ENCODE data around the gene PARL.

The PARL gene

DNA sequence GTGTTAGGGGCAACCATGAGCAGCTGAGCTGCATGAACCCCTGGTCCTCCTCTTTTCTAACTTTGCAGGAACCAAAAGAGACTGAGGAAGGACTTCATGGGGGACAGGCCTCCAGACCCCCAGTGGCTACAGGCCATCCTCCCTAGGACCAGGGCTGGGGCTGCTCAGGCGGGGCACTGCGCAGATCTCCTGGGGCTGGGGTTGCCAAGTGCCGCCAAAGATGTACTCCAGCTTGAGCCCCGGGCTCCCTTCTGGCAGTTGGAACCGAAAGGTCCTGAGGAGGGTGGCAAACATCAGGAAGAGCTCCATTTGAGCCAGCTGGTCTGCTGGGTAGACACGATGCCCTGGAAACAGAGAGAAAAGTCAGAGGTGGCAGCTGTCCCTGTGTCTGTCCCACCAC lies 11.1 kb upstream of the PARL start:
- no peak overlapping the region for H3K4me3 ChIP-seq (ENCODE audit: low read depth in 1 of 2, low read length in 1 of 2)
- H3K36me3 ChIP-seq = no peaks in the 10 kb centered on the region
- peaks cover 32% of the 10 kb centered on the region for H3K27me3 ChIP-seq
- no peaks in the 10 kb centered on the region for H3K4me1 ChIP-seq (ENCODE audit: control insufficient read depth in 1 of 2, insufficient read depth in 1 of 2, low read depth in 1 of 2, low read length in 1 of 2)
- no peak overlapping the region for H3K27ac ChIP-seq
- TF ChIP-seq, protein P1, sequence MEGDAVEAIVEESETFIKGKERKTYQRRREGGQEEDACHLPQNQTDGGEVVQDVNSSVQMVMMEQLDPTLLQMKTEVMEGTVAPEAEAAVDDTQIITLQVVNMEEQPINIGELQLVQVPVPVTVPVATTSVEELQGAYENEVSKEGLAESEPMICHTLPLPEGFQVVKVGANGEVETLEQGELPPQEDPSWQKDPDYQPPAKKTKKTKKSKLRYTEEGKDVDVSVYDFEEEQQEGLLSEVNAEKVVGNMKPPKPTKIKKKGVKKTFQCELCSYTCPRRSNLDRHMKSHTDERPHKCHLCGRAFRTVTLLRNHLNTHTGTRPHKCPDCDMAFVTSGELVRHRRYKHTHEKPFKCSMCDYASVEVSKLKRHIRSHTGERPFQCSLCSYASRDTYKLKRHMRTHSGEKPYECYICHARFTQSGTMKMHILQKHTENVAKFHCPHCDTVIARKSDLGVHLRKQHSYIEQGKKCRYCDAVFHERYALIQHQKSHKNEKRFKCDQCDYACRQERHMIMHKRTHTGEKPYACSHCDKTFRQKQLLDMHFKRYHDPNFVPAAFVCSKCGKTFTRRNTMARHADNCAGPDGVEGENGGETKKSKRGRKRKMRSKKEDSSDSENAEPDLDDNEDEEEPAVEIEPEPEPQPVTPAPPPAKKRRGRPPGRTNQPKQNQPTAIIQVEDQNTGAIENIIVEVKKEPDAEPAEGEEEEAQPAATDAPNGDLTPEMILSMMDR (IDR thresholded peaks at IDR 0.05) = no peak
- no peaks in the 10 kb centered on the region for H3K9me3 ChIP-seq

GRCh38 chr3:183895296-183895695 lies 10.6 kb upstream of the PARL start:
- H3K36me3 ChIP-seq = no peaks in the 10 kb centered on the region
- H3K4me1 ChIP-seq (ENCODE audit: control insufficient read depth in 1 of 2, insufficient read depth in 1 of 2, low read depth in 1 of 2, low read length in 1 of 2) = no peaks in the 10 kb centered on the region
- TF ChIP-seq, protein P1 (IDR thresholded peaks at IDR 0.05) = peak; percentile 73
- H3K27me3 ChIP-seq = peaks cover 35% of the 10 kb centered on the region
- H3K27ac ChIP-seq = no peak overlapping the region
- H3K4me3 ChIP-seq (ENCODE audit: low read depth in 1 of 2, low read length in 1 of 2) = no peak overlapping the region
- no peaks in the 10 kb centered on the region for H3K9me3 ChIP-seq

DNA sequence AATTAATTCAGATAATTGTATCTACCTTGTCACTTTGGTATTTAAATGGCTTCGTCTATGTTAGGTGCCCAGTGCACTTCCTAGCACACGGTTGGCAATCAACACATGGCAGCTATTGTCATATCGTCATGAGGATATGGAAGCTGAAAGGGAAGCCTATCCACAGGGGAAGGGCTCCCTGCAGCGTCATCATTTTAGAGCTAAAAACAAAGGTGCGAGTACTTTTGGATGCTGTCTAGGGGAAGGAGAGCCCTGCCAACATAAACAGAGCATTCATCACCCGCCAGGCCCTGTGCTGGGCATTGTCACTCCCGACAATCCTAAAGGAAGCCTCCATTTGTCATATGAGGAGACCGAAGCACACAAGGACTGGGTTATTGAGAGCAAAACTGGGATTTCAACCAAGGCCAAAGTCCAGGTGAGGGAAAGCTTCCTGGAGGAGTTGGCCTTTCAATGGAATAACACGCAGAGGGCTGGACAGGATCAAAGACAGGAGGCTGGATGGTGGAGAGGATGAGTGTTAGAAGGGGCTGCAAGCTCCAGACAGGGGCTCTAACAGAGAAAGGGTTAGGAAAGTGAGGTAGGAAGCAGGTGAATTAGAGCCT lies 8.0 kb upstream of the PARL start:
- Histone ChIP-seq H3K27ac (no peak overlapping the region), H3K27me3 (peaks cover 43% of the 10 kb centered on the region), H3K36me3 (no peaks in the 10 kb centered on the region), H3K4me1 (ENCODE audit: control insufficient read depth in 1 of 2, insufficient read depth in 1 of 2, low read depth in 1 of 2, low read length in 1 of 2) (no peaks in the 10 kb centered on the region), H3K9me3 (no peaks in the 10 kb centered on the region), H3K4me3 (ENCODE audit: low read depth in 1 of 2, low read length in 1 of 2) (no peak overlapping the region)
- TF ChIP-seq, protein P1 (IDR thresholded peaks at IDR 0.05) = no peak

DNA sequence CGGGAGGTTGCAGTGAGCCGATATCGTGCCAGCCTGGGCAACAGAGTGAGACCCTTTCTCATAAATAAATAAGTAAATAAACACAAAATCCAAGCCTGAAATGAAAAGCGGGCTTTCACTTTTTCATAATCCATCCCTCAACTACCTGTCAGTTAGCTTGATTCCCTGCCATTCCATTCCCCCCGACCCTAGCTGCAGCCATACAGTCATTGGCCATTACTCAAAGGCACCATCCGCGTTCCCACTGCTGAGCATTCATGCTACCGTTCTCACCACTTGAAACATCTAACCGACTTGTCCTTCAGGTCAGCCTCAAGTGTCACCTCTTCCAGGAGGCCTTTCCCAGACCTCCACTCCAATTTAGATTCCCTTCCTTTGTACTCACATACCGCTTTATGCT lies 1.1 kb upstream of the PARL start:
- Histone ChIP-seq H3K27ac (no peak overlapping the region), H3K27me3 (peaks cover 28% of the 10 kb centered on the region), H3K4me1 (ENCODE audit: control insufficient read depth in 1 of 2, insufficient read depth in 1 of 2, low read depth in 1 of 2, low read length in 1 of 2) (peaks cover 27 to 32% of the 10 kb centered on the region in 2 experiments), H3K4me3 (ENCODE audit: low read depth in 1 of 2, low read length in 1 of 2) (no peak overlapping the region), H3K9me3 (no peaks in the 10 kb centered on the region), H3K36me3 (no peaks in the 10 kb centered on the region)
- TF ChIP-seq, protein P1 (IDR thresholded peaks at IDR 0.05) = no peak

DNA sequence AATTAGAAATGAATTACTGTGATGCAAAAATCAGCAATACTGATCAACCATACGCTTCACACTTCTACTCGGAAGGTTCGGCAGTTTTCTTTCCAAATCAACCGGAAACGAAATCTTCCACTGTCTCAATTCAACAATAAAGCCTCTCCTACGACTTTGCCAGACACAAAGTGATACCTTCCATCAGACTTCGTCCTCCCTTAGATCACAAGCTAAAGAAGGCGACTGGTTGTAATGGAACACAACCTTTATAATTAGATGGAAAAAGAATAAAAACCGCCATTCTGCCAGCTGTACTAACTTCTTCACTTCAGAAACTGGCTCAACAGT lies 618 bp downstream of the PARL start:
- Histone ChIP-seq H3K36me3 (no peaks in the 10 kb centered on the region), H3K27ac (peak overlapping the region; percentile 85), H3K9me3 (no peaks in the 10 kb centered on the region), H3K27me3 (peaks cover 17% of the 10 kb centered on the region), H3K4me3 (ENCODE audit: low read depth in 1 of 2, low read length in 1 of 2) (peak overlapping the region; percentile 95 to 99), H3K4me1 (ENCODE audit: control insufficient read depth in 1 of 2, insufficient read depth in 1 of 2, low read depth in 1 of 2, low read length in 1 of 2) (peaks cover 29 to 42% of the 10 kb centered on the region in 2 experiments)
- TF ChIP-seq, protein P1 (IDR thresholded peaks at IDR 0.05) = no peak

Measured in neutrophil (primary cell).